Esophagus (tissue), 2 donors: ENCODE measurements around the gene SMIM7. TPM values are rescaled to one million over a fixed set of nuclear protein-coding genes. Genes with fewer than 3 reads are reported as not detected.

ENCODE experiments used
- H3K27ac ChIP-seq, 2 donors: one replicate each; pipeline ENCODE4 v1.5.1; 2013; ENCODE audit warnings: low read depth in 2 of 2, mild to moderate bottlenecking in 2 of 2, inconsistent platforms in 1 of 2, low read length in 1 of 2, moderate library complexity in 1 of 2
- H3K27me3 ChIP-seq, 2 donors: one replicate each; pipeline ENCODE4 v1.6.1; 2013; ENCODE audit warnings: low read length in 2 of 2, control low read depth in 1 of 2, mild to moderate bottlenecking in 1 of 2; ENCODE audit not compliant: insufficient read depth in 2 of 2, control insufficient read depth in 1 of 2
- H3K36me3 ChIP-seq, 2 donors: one replicate each; pipeline ENCODE4 v1.6.1; 2013; ENCODE audit warnings: low read length in 1 of 2; ENCODE audit not compliant: control insufficient read depth in 2 of 2, insufficient read depth in 2 of 2
- H3K4me1 ChIP-seq, 2 donors: one replicate each; pipeline ENCODE4 v1.6.1; 2013; ENCODE audit warnings: low read length in 1 of 2; ENCODE audit not compliant: control insufficient read depth in 2 of 2, insufficient read depth in 2 of 2
- H3K4me3 ChIP-seq, 2 donors: one replicate each; pipeline ENCODE4 v1.5.1; 2013; ENCODE audit warnings: low read length in 2 of 2, mild to moderate bottlenecking in 2 of 2, low read depth in 1 of 2, moderate library complexity in 1 of 2
- H3K9me3 ChIP-seq, 2 donors: one replicate each; pipeline ENCODE4 v1.6.1; 2013; ENCODE audit warnings: mild to moderate bottlenecking in 2 of 2, low read depth in 1 of 2, low read length in 1 of 2, moderate library complexity in 1 of 2; ENCODE audit not compliant: control insufficient read depth in 2 of 2, insufficient read depth in 1 of 2
- WGBS, 2 donors: extraction: QIAGEN DNeasy Blood & Tissue Kit; methylation state at CpG; one replicate each; pipeline ENCODE4 v1.1.7; 2013; 5-methylcytosine and 5-hydroxymethylcytosine counted together
- polyA plus RNA-seq, 2 donors: library from polyadenylated mRNA; stranded (reverse); fragments of 200-250 nt; gene quantifications; one replicate each; pipeline ENCODE4 v1.2.3, GENCODE V29; 2013
- donor health status: healthy with polysubstance abuse.
- donor health status: Bipolar disorder and iron deficiency.

SMIM7 gene
- polyA plus RNA-seq, 2 donors: 41.3 to 52.0 TPM

GRCh38 chr19:16626796-16627192 lies 33.1 kb downstream of the SMIM7 start:
- no peaks in the 10 kb centered on the region for H3K27me3 ChIP-seq
- H3K4me3 ChIP-seq: peak overlapping the region; percentile 95 to 97
- H3K27ac ChIP-seq: peak overlapping the region; percentile 35 to 78
- peaks cover 5 to 8% of the 10 kb centered on the region in 2 donors for H3K36me3 ChIP-seq
- peaks cover 2 to 5% of the 10 kb centered on the region in 2 donors for H3K4me1 ChIP-seq
- 2% methylated on average over 12 of the region's 12 CpGs for WGBS, 2 donors
- no peaks in the 10 kb centered on the region for H3K9me3 ChIP-seq

- Histone ChIP-seq H3K9me3 (no peaks in the 10 kb centered on the region), H3K27ac (no peak overlapping the region), H3K36me3 (peaks cover 0 to 8% of the 10 kb centered on the region in 2 donors), H3K27me3 (no peaks in the 10 kb centered on the region), H3K4me3 (no peak overlapping the region), H3K4me1 (peaks cover 2 to 5% of the 10 kb centered on the region in 2 donors)
- 64 to 74% methylated on average over 16 of the region's 16 CpGs for WGBS, 2 donors
Observed at GRCh38 chr19:16625163-16625958, 34.6 kb downstream of the SMIM7 start.

- Histone ChIP-seq H3K27ac (no peak overlapping the region), H3K27me3 (no peaks in the 10 kb centered on the region), H3K4me1 (peaks cover 9 to 16% of the 10 kb centered on the region in 2 donors), H3K36me3 (peaks cover 0 to 8% of the 10 kb centered on the region in 2 donors), H3K4me3 (no peak overlapping the region), H3K9me3 (no peaks in the 10 kb centered on the region)
- WGBS, 2 donors: 67 to 82% methylated on average over 10 of the region's 10 CpGs
Observed at GRCh38 chr19:16624236-16624635, 35.7 kb downstream of the SMIM7 start.

GRCh38 chr19:16623576-16623975 lies 36.4 kb downstream of the SMIM7 start:
- 75 to 79% methylated on average over 6 of the region's 6 CpGs for WGBS, 2 donors
- H3K9me3 ChIP-seq: no peaks in the 10 kb centered on the region
- H3K27me3 ChIP-seq: no peaks in the 10 kb centered on the region
- peaks cover 0 to 8% of the 10 kb centered on the region in 2 donors for H3K36me3 ChIP-seq
- no peak overlapping the region for H3K4me3 ChIP-seq
- peaks cover 15 to 16% of the 10 kb centered on the region in 2 donors for H3K4me1 ChIP-seq
- H3K27ac ChIP-seq: no peak overlapping the region

- Histone ChIP-seq H3K27me3 (no peaks in the 10 kb centered on the region), H3K36me3 (peaks cover 0 to 8% of the 10 kb centered on the region in 2 donors), H3K4me1 (peaks cover 15 to 16% of the 10 kb centered on the region in 2 donors), H3K4me3 (no peak overlapping the region), H3K9me3 (no peaks in the 10 kb centered on the region), H3K27ac (no peak overlapping the region)
- 93 to 95% methylated on average over 2 of the region's 2 CpGs for WGBS, 2 donors
Observed at GRCh38 chr19:16623066-16623465, 36.9 kb downstream of the SMIM7 start.

- Histone ChIP-seq H3K36me3 (peaks cover 0 to 8% of the 10 kb centered on the region in 2 donors), H3K4me1 (peaks cover 15% of the 10 kb centered on the region in 2 donors)
Observed at GRCh38 chr19:16621165-16621800, 38.7 kb downstream of the SMIM7 start.

GRCh38 chr19:16620584-16620983 lies 39.4 kb downstream of the SMIM7 start:
- Histone ChIP-seq H3K27ac (no peak overlapping the region), H3K9me3 (no peaks in the 10 kb centered on the region), H3K36me3 (peaks cover 0 to 8% of the 10 kb centered on the region in 2 donors), H3K4me1 (peaks cover 15 to 21% of the 10 kb centered on the region in 2 donors), H3K27me3 (no peaks in the 10 kb centered on the region), H3K4me3 (no peak overlapping the region)
- 56 to 63% methylated on average over 3 of the region's 3 CpGs for WGBS, 2 donors

More at GRCh38 chr19:16621165-16621800, 38.7 kb downstream of the SMIM7 start:
- Histone ChIP-seq H3K27me3 (no peaks in the 10 kb centered on the region), H3K9me3 (no peaks in the 10 kb centered on the region), H3K4me3 (no peak overlapping the region), H3K27ac (no peak overlapping the region)
- WGBS, 2 donors: 76 to 79% methylated on average over 7 of the region's 7 CpGs

- peaks cover 0 to 8% of the 10 kb centered on the region in 2 donors for H3K36me3 ChIP-seq
- 81 to 89% methylated on average over 5 of the region's 5 CpGs for WGBS, 2 donors
- peaks cover 17 to 23% of the 10 kb centered on the region in 2 donors for H3K4me1 ChIP-seq
- no peak overlapping the region for H3K27ac ChIP-seq
- H3K27me3 ChIP-seq: no peaks in the 10 kb centered on the region
- H3K9me3 ChIP-seq: no peaks in the 10 kb centered on the region
- no peak overlapping the region for H3K4me3 ChIP-seq
Observed at GRCh38 chr19:16620018-16620417, 39.9 kb downstream of the SMIM7 start.

- no peaks in the 10 kb centered on the region for H3K27me3 ChIP-seq
- peaks cover 0 to 5% of the 10 kb centered on the region in 2 donors for H3K36me3 ChIP-seq
- peaks cover 18 to 24% of the 10 kb centered on the region in 2 donors for H3K4me1 ChIP-seq
- 39 to 43% methylated on average over 7 of the region's 7 CpGs for WGBS, 2 donors
- H3K27ac ChIP-seq: no peak overlapping the region
- no peaks in the 10 kb centered on the region for H3K9me3 ChIP-seq
- H3K4me3 ChIP-seq: no peak overlapping the region
Observed at GRCh38 chr19:16619457-16619856, 40.5 kb downstream of the SMIM7 start.
